GM12878 (cell line): ENCODE results near the gene BCHE. TPM values are rescaled to one million over a fixed set of nuclear protein-coding genes. Genes with fewer than 3 reads are reported as not detected.

Experiments used
- ATAC-seq: fragments of 200-7000 bp; cut with Tn5 transposase; 3 replicates; pipeline ENCODE4 v1.9.1; 2020; ENCODE audit warnings: mild to moderate bottlenecking, moderate library complexity
- BruUV-seq: library from RNA; stranded (reverse); fragments of 400-500 nt; replicated peaks from 2 replicates; lab custom pipeline; 2021; lab: Mats Ljungman, UMichigan
- CTCF ChIA-PET: fragments of 300-600 bp; sonication (Branson Sonifier 250); formaldehyde crosslinking; extraction: SDS; loops from one replicate; lab custom pipeline; 2021; ENCODE audit warnings: inconsistent platforms; lab: Yijun Ruan, JAX
- POLR2A ChIA-PET: fragments of 350-600 bp; formaldehyde crosslinking; extraction: SDS; loops from one replicate; lab custom pipeline; 2021; ENCODE audit warnings: inconsistent platforms; lab: Charles Lee
- RAD21 ChIA-PET: fragments of 300-600 bp; sonication (Branson Sonifier 250); formaldehyde crosslinking; loops from one replicate; lab custom pipeline; 2023; ENCODE audit warnings: antibody characterized with exemption; ENCODE audit not compliant: unreplicated experiment; lab: Charles Lee
- SMC1A ChIA-PET: fragments of 300-600 bp; sonication (Branson Sonifier 250); formaldehyde crosslinking; loops from one replicate; lab custom pipeline; 2023; ENCODE audit not compliant: unreplicated experiment, uncharacterized antibody; lab: Charles Lee
- DNase-seq: peaks from one replicate; pipeline ENCODE4 v3.0.0-alpha.2; 2011; ENCODE audit warnings: low read depth, low spot score
- FAIRE-seq: peaks from 3 replicates; lab custom pipeline; 2011; peaks lifted over from hg19 to GRCh38; lab: Jason Lieb, UNC
- H2AFZ ChIP-seq: 2 replicates; pipeline ENCODE4 v1.6.0; 2011; ENCODE audit warnings: low read depth, low read length, control low read depth; ENCODE audit not compliant: control insufficient read depth
- H3K27ac ChIP-seq: 2 replicates; pipeline ENCODE4 v1.5.1; 2011; ENCODE audit warnings: control low read depth; ENCODE audit not compliant: control insufficient read depth, insufficient read depth
- H3K27me3 ChIP-seq, 2 experiments: replicated peaks in 1 of 2; 2 replicates each; pipeline versions ENCODE4 v1.6.0 to v1.6.1; 2011; ENCODE audit warnings: low read length in 1 of 2; ENCODE audit not compliant: control insufficient read depth in 2 of 2, insufficient read depth in 2 of 2
- H3K36me3 ChIP-seq, 2 experiments: 2 replicates each; pipeline ENCODE4 v1.5.1; 2011; ENCODE audit warnings: low read length in 1 of 2; ENCODE audit not compliant: control insufficient read depth in 2 of 2, insufficient read depth in 2 of 2
- H3K4me1 ChIP-seq: 2 replicates; pipeline ENCODE4 v1.6.1; 2011; ENCODE audit warnings: mild to moderate bottlenecking, low read length, moderate library complexity, mixed read lengths; ENCODE audit not compliant: control insufficient read depth, insufficient read depth
- H3K4me2 ChIP-seq: 2 replicates; pipeline ENCODE4 v1.6.0; 2011; ENCODE audit warnings: control low read depth; ENCODE audit not compliant: control insufficient read depth, insufficient read depth
- H3K4me3 ChIP-seq: fragments of 200-600 bp; sonication (generic); 2 replicates; pipeline ENCODE4 v1.5.1; 2016
- H3K79me2 ChIP-seq: 2 replicates; pipeline ENCODE4 v1.6.0; 2011; ENCODE audit warnings: low read length; ENCODE audit not compliant: control insufficient read depth, insufficient read depth
- H3K9ac ChIP-seq: 2 replicates; pipeline ENCODE4 v1.8.0; 2011; ENCODE audit warnings: low read length, control low read depth, mixed read lengths; ENCODE audit not compliant: control insufficient read depth, insufficient read depth
- H3K9me3 ChIP-seq: replicated peaks from 3 replicates; pipeline ENCODE4 v1.5.1; 2011; ENCODE audit warnings: mild to moderate bottlenecking, low read length; ENCODE audit not compliant: control insufficient read depth, insufficient read depth
- H4K20me1 ChIP-seq: 2 replicates; pipeline ENCODE4 v1.6.0; 2011; ENCODE audit not compliant: control insufficient read depth, insufficient read depth
- CBX3 ChIP-seq: fragments of 200-600 bp; sonication (generic); IDR thresholded peaks from 2 replicates; pipeline ENCODE4 v1.6.1; 2016; ENCODE audit warnings: low read depth, borderline replicate concordance
- CREM ChIP-seq: IDR thresholded peaks from 2 replicates; pipeline ENCODE4 v1.6.1; 2014; ENCODE audit warnings: antibody characterized with exemption, low read depth
- DPF2 ChIP-seq: fragments of 450-650 bp; IDR thresholded peaks from 2 replicates; pipeline ENCODE4 v1.6.1; 2017; ENCODE audit warnings: mild to moderate bottlenecking
- MAX ChIP-seq: IDR thresholded peaks from 2 replicates; pipeline ENCODE4 v1.6.1; 2012; ENCODE audit warnings: low read depth, low read length, improper control_type of control experiment
- TCF12 ChIP-seq: IDR thresholded peaks from 2 replicates; pipeline ENCODE4 v1.6.1; 2011; ENCODE audit warnings: low read depth, mild to moderate bottlenecking, low read length
- in situ Hi-C: fragments of 300-500 bp; cut with MboI; formaldehyde crosslinking; loops from 9 replicates; pipeline ENCODE4 v1.14.3; 2018; ENCODE audit warnings: mixed read lengths
- intact Hi-C: fragments of 100-400 bp; cut with micrococcal nuclease; formaldehyde crosslinking; loops from one replicate; pipeline ENCODE4 v1.14.2; 2022; ENCODE audit not compliant: unreplicated experiment
- polyA plus RNA-seq, 11 experiments: library from polyadenylated mRNA; depleted of rRNA in 4 of 11; unstranded in 6 of 11; stranded (reverse) in 5 of 11; fragments of >200 nt; fragmentation: Nextera tagmentation in 4 of 11; fragmentation: Illumina TruSeq in 1 of 11; extraction: Ambion mirVana in 4 of 11; extraction: Trizol in 1 of 11; gene quantifications; 1 replicate in 1 of 11; 2 replicates in 10 of 11; pipeline versions ENCODE4 v1.2.1 to v1.2.3, GENCODE V29; 2011 to 2016; ENCODE audit warnings: inconsistent platforms in 2 of 11, missing spikeins in 2 of 11, low read depth in 1 of 11
- total RNA-seq, 4 experiments: library from RNA; depleted of rRNA in 3 of 4; stranded (reverse); fragments of >200 nt in 3 of 4; fragmentation: Illumina TruSeq in 1 of 4; extraction: Trizol in 1 of 4; gene quantifications; 2 replicates each; pipeline versions ENCODE4 v1.2.1 to v1.2.3, GENCODE V29; 2013 to 2021

BCHE gene
- total and polyA plus RNA-seq, 10 of the 15 experiments (the other 5 are each of a cell fraction or from before 2014, with no cell fraction given), result 16.8 to 233 (median 29.3) TPM

GRCh38 chr3:165859061-165859460 is 21.8 kb upstream of the BCHE start (continued):
- no peak for TF ChIP-seq MAX
- TF ChIP-seq CREM, result no peak
- no peak for TF ChIP-seq CBX3

- Histone ChIP-seq H3K27ac (no peak overlapping the region), H3K27me3 (no peaks in the 10 kb centered on the region), H3K9ac (no peak overlapping the region), H2AFZ (no peak overlapping the region), H3K9me3 (no peaks in the 10 kb centered on the region), H3K4me2 (no peak overlapping the region), H4K20me1 (no peaks in the 10 kb centered on the region), H3K4me1 (no peaks in the 10 kb centered on the region), H3K4me3 (no peak overlapping the region), H3K36me3 (no peaks in the 10 kb centered on the region), H3K79me2 (no peaks in the 10 kb centered on the region)
- no TSS peak for BruUV-seq
- in situ Hi-C loops, result no loop called here
- ATAC-seq (no peak), FAIRE-seq (no peak), DNase-seq (no peak)
- RAD21 ChIA-PET, result interaction anchor here (1.1 to 1.3 kb wide), 3 partner anchors 11 to 516 kb away, joined by 3 to 5 read pairs (median 3); no protein-coding TSS in a partner anchor
- TF ChIP-seq TCF12 (no peak), DPF2 (no peak)
- CTCF ChIA-PET, result interaction anchor here (0.6 to 3.7 kb wide), 21 partner anchors 9 to 649 kb away, joined by 3 to 45 read pairs (median 3); no protein-coding TSS in a partner anchor
- SMC1A ChIA-PET, result interaction anchor here (0.7 to 3.2 kb wide), 13 partner anchors 8 to 819 kb away, joined by 3 to 15 read pairs (median 3); no protein-coding TSS in a partner anchor
- intact Hi-C loops, result loop anchor here (2.0 kb wide), 1 partner anchor 1177 kb away; no protein-coding TSS in a partner anchor
- POLR2A ChIA-PET, result no interaction called here
Observed at GRCh38 chr3:165855581-165855980, 18.4 kb upstream of the BCHE start.
